AG04449 (cell line): ENCODE results near the gene ZNF287.
A peak's percentile ranks its signal among the peaks of the same experiment; 100 is the strongest.

Source experiments
- CTCF ChIA-PET: fragments of 350-600 bp; formaldehyde crosslinking; extraction: SDS; loops from one replicate; lab custom pipeline; 2021; ENCODE audit warnings: antibody characterized with exemption; lab: Yijun Ruan, JAX
- POLR2A ChIA-PET: fragments of 400-600, 350-600 bp; formaldehyde crosslinking; extraction: SDS; loops from one replicate; lab custom pipeline; 2020; ENCODE audit warnings: antibody characterized with exemption, inconsistent platforms; lab: Yijun Ruan, JAX
- DNase-seq: peaks from one replicate; pipeline ENCODE4 v3.0.0-alpha.2; 2010; ENCODE audit warnings: low read depth, low spot score
- H3K4me3 ChIP-seq: 2 replicates; pipeline ENCODE4 v1.5.1; 2011; ENCODE audit warnings: low read depth, mild to moderate bottlenecking, control low read depth, low read length
- TF ChIP-seq, protein P1 (sequence below): IDR thresholded peaks from one replicate; pipeline ENCODE4 v1.5.1; 2011; ENCODE audit warnings: mild to moderate bottlenecking, moderate library complexity, low read length, control low read depth, inconsistent platforms; ENCODE audit not compliant: insufficient read depth; ENCODE audit errors: missing control alignments

Gene ZNF287

DNA sequence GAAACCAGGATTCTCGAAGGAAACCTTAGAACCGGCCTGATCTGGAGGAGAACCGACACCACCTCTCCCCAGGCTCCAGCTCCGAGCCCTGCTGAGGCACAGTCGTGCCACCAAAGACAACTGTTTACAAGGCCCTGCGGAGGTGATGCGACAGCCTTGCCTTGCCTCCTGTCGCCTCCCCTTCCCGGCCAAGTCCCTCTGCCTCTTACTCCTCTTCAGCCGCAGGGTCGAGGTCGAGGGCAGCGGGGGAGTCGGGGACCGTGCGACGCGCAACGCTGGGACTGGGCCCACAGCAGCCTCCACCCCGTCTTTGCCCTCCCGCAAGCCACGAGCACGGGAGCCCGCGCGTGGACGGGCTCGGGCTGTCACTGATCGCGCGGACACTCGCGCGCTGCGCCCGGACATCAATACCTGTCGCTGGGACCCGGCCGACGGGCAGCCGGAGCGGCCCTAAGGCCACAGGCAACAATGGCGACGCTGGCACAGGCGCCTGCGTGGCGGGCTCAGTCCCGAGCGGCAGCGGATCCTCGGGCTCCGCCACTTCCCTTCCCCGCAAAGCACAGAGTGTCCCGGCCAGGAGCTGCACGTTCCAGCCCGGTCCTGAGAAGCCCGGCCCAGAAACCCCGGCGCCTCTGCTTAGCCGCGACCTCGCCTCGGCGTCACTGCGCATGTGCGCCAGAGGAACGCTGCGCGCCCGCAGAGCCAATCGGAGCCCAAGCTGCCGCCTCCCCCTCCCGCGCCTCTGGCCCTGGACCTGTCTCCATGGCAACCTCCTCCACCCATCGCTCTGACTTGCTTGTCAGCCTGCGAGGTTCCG is at the start of gene ZNF287:
Gene ZNF287, minus strand, starts transcription at position 664 of the 817 bp plus-strand sequence. CDS start 1,473 bp downstream, outside the sequence.
- ChIA-PET POLR2A (interaction anchor here (0.7 to 0.8 kb wide), 2 partner anchors 16 to 33 kb away, joined by 3 to 5 read pairs; no protein-coding TSS in a partner anchor), CTCF (interaction anchor here (0.8 to 2.7 kb wide), 4 partner anchors 17 to 115 kb away, joined by 4 to 18 read pairs (median 7); no protein-coding TSS in a partner anchor)
- H3K4me3 ChIP-seq, result peak within 1 kb of the TSS; percentile 86
- DNase-seq, result peak; percentile 33
- TF ChIP-seq, protein P1, sequence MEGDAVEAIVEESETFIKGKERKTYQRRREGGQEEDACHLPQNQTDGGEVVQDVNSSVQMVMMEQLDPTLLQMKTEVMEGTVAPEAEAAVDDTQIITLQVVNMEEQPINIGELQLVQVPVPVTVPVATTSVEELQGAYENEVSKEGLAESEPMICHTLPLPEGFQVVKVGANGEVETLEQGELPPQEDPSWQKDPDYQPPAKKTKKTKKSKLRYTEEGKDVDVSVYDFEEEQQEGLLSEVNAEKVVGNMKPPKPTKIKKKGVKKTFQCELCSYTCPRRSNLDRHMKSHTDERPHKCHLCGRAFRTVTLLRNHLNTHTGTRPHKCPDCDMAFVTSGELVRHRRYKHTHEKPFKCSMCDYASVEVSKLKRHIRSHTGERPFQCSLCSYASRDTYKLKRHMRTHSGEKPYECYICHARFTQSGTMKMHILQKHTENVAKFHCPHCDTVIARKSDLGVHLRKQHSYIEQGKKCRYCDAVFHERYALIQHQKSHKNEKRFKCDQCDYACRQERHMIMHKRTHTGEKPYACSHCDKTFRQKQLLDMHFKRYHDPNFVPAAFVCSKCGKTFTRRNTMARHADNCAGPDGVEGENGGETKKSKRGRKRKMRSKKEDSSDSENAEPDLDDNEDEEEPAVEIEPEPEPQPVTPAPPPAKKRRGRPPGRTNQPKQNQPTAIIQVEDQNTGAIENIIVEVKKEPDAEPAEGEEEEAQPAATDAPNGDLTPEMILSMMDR, result no peak

DNA sequence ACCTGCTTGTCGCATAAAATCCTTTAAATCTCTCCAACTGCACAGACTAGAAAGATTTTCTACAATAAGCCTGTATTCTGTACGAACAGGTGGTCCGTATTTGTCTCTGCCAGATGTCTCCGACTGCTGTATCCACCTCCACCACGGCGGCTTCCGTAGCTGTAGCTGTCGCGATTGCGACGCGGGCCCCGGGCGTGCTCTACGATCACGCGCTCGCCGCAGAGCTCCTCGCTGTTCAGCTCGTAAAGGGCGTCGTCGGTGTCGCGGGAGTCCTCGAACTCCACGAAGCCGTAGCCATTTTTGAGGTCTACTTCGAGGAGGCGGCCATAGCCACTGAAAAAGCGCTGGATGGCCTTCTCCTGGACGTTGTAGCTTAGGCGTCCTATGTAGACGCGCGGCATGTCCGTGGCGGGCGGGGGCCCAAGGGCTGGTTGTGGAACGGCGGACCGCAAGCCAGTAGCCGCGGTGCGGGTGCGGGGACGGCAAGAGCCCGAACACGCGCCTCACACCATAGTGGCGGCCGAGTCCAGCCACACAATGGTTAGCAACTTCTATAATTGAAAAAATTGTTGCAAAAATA is 48.6 kb upstream of the ZNF287 start:
- ChIA-PET POLR2A (no interaction called here), CTCF (interaction anchor here (2.5 kb wide), 1 partner anchor 28 kb away, joined by 9 read pairs; no protein-coding TSS in a partner anchor)
- TF ChIP-seq, protein P1, result no peak
- no peak for DNase-seq
- no peak overlapping the region for H3K4me3 ChIP-seq

DNA sequence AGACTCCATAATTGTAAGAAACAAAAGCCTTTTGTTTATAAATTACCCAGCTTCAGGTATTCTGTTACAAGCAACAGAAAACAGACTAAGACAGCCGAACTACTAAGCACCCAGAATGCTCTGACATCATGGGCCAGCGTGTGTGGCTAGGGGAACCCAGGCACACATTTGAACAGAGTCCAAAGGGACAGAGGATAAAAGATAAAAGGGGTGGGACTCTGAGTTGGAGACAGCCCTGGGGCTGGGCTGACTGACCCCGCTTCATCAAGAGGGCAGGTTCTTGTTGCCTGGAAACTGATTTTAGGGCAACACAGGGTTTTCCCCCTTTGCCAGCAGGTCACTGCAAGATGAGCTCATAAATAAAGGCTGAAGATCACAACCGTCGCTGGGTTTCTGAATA is 30.5 kb upstream of the ZNF287 start:
- POLR2A ChIA-PET, result no interaction called here
- CTCF ChIA-PET, result interaction anchor here (1.5 kb wide), 1 partner anchor 10 kb away, joined by 8 read pairs; no protein-coding TSS in a partner anchor
- no peak for DNase-seq
- TF ChIP-seq, protein P1, result no peak
- H3K4me3 ChIP-seq, result no peak overlapping the region

DNA sequence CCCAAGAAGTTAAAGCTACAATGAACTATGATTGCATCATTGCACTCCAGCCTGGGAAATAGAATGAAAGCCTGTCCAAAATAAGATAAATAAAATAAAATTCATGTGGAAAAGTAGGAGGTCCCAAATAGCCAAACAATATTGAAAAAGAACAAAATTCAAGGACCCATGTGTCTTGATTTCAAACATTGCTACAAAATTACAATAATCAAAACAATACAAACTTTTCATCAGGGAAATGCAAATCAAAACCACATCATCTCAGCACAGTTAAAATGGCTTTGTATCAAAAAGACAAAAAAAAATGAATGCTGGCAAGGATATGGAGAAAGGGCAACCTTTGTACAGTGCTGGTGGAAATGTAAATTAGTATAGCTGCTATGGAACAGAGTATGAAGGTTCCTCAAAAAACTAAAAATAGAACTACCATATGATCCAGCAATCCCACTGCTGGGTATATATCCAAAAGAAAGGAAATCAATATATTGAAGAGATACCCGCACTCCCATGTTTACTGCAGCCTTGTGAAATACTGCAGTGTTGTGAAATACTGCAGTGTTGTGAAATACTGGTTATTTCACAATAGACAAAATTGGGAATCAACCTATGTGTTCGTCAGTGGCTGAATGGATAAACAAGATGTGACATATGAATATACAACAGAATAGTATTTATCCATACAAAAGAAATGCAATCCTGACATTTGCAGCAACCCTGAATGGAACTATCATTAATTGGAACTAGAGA is 24.5 kb upstream of the ZNF287 start:
- TF ChIP-seq, protein P1, result no peak
- ChIA-PET CTCF (interaction anchor here (1.4 to 1.6 kb wide), 2 partner anchors 9 to 10 kb away, joined by 6 to 7 read pairs; no protein-coding TSS in a partner anchor), POLR2A (no interaction called here)
- DNase-seq, result no peak
- H3K4me3 ChIP-seq, result no peak overlapping the region

DNA sequence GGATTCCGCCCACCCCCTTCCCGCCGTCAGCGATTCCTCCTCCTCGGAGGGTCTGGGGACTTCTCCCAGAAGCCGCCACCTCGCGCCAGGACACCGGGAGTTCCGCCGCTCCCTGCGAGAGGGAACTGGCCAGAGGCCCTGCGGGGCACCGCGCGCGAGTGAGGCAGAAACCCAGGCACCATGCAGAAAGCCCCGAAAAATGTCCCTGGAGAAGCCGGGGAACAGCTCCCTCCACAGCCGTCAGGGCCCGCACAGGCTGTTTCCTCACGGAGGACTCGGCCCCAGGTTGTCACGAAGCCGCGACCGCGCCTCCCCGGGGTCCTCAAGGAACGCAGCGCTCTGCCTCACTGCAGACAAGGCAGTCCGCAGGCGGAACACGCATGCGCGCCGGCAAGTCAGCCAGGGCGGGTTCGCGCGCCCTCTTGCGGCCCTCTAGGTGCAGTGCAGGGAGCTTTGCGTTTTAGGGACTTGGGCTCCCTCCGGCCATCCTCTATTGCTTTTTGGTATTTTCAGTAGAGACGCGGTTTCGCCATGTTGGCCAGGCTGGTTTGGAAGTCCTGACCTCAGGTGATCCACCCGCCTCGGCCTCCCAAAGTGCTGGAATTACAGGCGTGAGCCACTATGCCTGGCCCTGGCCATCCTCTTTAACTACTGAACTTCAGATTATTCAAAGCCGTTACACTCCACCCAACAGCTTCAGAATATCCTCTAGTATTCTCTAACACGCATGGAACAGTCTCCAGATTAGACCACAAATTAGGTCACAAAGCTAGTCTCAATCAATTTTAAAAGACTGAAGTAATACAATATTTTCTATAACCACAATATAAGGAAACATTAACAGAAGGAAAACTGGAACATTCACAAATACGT is 20.3 kb upstream of the ZNF287 start:
- POLR2A ChIA-PET, result interaction anchor here (1.2 kb wide), 1 partner anchor 209 kb away, joined by 5 read pairs; the partner anchor contains the start of gene UBB
- DNase-seq, result peak; percentile 4
- H3K4me3 ChIP-seq, result peak overlapping the region; percentile 69
- TF ChIP-seq, protein P1, result peak; percentile 99
- CTCF ChIA-PET, result interaction anchor here (0.5 to 8.1 kb wide), 40 partner anchors 8 to 410 kb away, joined by 3 to 82 read pairs (median 4); partner anchors contain the start of gene ZNF287
